ENCODE measurements around the gene MYL7. TPM values are rescaled to one million over a fixed set of nuclear protein-coding genes. Genes with fewer than 3 reads are reported as not detected.

The MYL7 gene
- total and polyA plus RNA-seq, 12 donors, result 146 to 6,323 (median 1,764) TPM

DNA sequence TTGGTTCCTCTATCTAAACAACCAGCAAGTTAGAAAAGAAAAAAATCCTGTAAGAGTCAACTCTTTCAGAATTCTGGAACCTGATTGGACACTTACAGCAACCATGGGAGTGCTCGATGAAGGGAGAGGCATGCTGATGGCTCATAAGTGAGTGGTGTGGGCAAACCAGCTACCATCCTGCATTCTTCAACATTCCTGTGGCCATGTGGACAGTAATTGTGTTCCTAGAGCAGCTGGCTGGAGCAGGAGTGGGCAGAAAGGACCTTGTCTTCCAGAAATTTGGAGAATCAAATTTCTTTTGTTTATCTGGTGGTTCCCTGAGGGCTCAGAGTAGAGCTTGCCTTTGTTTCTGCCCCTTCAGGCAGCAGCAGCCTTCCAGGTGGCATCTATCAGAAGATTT is 22.5 kb upstream of the MYL7 start:
- H3K4me1 ChIP-seq, result peaks cover 0 to 10% (median 0%) of the 10 kb centered on the region in 9 donors
- intact Hi-C loops (cut with DNase I), result no loop called here
- H3K9me3 ChIP-seq, result no peaks in the 10 kb centered on the region
- no peak overlapping the region for H3K27ac ChIP-seq
- TF ChIP-seq, protein P1, sequence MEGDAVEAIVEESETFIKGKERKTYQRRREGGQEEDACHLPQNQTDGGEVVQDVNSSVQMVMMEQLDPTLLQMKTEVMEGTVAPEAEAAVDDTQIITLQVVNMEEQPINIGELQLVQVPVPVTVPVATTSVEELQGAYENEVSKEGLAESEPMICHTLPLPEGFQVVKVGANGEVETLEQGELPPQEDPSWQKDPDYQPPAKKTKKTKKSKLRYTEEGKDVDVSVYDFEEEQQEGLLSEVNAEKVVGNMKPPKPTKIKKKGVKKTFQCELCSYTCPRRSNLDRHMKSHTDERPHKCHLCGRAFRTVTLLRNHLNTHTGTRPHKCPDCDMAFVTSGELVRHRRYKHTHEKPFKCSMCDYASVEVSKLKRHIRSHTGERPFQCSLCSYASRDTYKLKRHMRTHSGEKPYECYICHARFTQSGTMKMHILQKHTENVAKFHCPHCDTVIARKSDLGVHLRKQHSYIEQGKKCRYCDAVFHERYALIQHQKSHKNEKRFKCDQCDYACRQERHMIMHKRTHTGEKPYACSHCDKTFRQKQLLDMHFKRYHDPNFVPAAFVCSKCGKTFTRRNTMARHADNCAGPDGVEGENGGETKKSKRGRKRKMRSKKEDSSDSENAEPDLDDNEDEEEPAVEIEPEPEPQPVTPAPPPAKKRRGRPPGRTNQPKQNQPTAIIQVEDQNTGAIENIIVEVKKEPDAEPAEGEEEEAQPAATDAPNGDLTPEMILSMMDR (IDR thresholded peaks at IDR 0.05), result no peak
- no peaks in the 10 kb centered on the region for H3K27me3 ChIP-seq
- no peak overlapping the region for H3K4me3 ChIP-seq
- WGBS, 2 donors, result 57 to 60% methylated on average over 1 of the region's 1 CpG
- ATAC-seq (no peak), DNase-seq (no peak)
- no peaks in the 10 kb centered on the region for H3K36me3 ChIP-seq

GRCh38 chr7:44162785-44163395 is 21.8 kb upstream of the MYL7 start:
- no peak for ATAC-seq
- Histone ChIP-seq H3K27me3 (no peaks in the 10 kb centered on the region), H3K4me3 (no peak overlapping the region), H3K36me3 (no peaks in the 10 kb centered on the region), H3K27ac (no peak overlapping the region), H3K9me3 (no peaks in the 10 kb centered on the region), H3K4me1 (peaks cover 0 to 10% (median 0%) of the 10 kb centered on the region in 9 donors)
- TF ChIP-seq, protein P1 (IDR thresholded peaks at IDR 0.05), result no peak
- DNase-seq, result no peak
- 77 to 94% methylated on average over 1 of the region's 1 CpG for WGBS, 2 donors
- intact Hi-C loops (cut with DNase I), result no loop called here

- 78 to 80% methylated on average over 4 of the region's 4 CpGs for WGBS, 2 donors
- peaks cover 0 to 10% (median 0%) of the 10 kb centered on the region in 9 donors for H3K4me1 ChIP-seq
- no peaks in the 10 kb centered on the region for H3K36me3 ChIP-seq
- no peaks in the 10 kb centered on the region for H3K27me3 ChIP-seq
- H3K27ac ChIP-seq, result no peak overlapping the region
- H3K4me3 ChIP-seq, result no peak overlapping the region
- no peak for DNase-seq
- intact Hi-C loops (cut with DNase I), result no loop called here
- H3K9me3 ChIP-seq, result no peaks in the 10 kb centered on the region
- ATAC-seq, result no peak
- TF ChIP-seq, protein P1 (IDR thresholded peaks at IDR 0.05), result no peak
Measured at GRCh38 chr7:44162179-44162578, 21.0 kb upstream of the MYL7 start.

DNA sequence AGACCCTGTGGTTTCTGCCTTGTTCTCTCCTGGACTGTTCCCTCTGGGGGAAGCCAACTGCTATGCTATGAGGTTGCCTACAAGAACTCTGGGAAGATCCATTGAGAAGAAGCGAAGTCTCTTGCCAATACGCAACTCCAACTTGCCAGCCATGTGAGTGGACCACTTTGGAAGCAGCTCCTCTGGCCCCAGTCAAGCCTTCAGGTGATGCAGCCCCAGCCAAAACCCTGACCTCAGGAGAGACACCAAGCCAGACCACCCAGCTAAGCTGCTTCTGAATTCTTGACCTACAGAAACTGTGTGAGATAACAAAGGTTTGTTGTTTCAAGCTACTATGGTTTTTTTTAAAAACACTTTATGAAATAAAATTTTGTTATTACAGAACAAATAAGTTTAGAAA is 20.2 kb upstream of the MYL7 start:
- ATAC-seq, result no peak
- intact Hi-C loops (cut with DNase I), result no loop called here
- Histone ChIP-seq H3K27me3 (no peaks in the 10 kb centered on the region), H3K9me3 (no peaks in the 10 kb centered on the region), H3K4me3 (no peak overlapping the region), H3K36me3 (no peaks in the 10 kb centered on the region), H3K4me1 (peaks cover 0 to 10% (median 0%) of the 10 kb centered on the region in 9 donors), H3K27ac (no peak overlapping the region)
- TF ChIP-seq, protein P1 (IDR thresholded peaks at IDR 0.05), result no peak
- WGBS, 2 donors, result 98% methylated on average over 2 of the region's 2 CpGs
- no peak for DNase-seq

Data from heart right ventricle (tissue), 16 donors.